Measurements from ENCODE around the gene LITAF.
"Not testable (repeated sequence)": the region's sequence is repeated elsewhere in the genome, so short reads cannot be mapped to it uniquely, and the experiment has no call there.

Gene LITAF

DNA sequence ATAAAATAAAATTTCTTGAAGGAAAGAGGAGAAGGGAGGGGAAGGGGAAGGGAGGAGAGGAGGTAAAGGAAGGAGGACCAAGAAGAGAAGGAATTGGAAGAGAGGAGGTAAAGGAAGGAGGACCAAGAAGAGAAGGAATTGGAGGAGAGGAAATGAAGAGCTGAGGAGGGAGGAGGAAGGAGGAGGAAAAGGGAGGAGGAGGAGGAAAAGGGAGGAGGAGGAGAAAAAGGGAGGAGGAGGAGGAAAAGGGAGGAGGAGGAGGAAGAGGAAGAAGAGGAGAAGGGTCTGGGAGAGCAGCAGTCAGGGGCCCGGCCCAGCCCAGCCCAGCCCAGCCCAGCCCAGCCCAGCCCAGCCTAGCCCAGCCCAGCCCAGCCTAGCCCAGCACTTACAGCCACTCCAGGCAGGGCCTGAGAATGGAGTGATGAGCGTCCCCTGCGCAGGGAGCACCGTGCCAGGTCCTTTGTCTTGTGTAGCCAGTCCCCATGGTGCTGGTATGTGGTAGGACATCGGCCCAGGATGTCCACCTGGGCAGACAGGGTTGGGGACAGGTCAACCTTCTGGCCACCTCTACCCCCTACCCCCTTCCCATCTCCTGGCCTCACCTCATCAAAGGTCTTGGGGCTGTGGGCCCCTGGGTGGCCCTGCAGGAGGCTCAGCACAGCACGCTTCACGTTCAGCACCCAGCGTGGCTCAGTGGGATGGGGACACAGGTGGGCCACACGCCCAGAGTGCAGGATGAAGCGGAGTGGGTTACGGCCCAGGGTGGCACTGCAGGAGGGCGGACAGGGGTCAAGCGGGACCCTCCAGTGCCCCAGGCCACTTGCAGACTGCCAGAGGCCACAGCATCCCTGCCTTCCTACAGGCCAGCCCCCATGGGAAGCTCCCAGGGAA is 70.9 kb downstream of the LITAF start:
- DNase-seq (ENCODE audit: low spot score), result no peak

DNA sequence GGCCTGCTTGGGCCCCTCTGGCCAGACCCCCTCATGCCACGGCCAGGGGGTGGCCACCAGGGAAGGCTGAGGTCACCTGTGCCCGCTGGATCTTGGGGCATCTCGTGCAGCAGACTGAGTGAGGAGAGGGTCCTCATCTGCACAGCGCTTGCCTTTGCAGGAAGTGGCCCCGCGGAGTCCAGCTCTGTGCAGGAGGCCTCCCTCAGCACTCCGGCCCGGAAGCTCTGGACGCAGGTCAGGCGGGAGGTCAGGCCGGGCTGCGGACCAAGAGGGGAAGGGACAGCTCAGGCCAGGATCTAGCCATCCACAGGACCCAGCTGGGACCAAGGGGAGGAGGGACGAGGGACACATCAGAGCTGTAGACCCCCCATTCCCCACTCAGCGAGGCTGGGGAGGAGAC is 72.4 kb downstream of the LITAF start:
- DNase-seq (ENCODE audit: low spot score), result no peak

GRCh38 chr16:11513366-11513765 is 73.4 kb downstream of the LITAF start:
- DNase-seq (ENCODE audit: low spot score), result not testable (repeated sequence)

DNA sequence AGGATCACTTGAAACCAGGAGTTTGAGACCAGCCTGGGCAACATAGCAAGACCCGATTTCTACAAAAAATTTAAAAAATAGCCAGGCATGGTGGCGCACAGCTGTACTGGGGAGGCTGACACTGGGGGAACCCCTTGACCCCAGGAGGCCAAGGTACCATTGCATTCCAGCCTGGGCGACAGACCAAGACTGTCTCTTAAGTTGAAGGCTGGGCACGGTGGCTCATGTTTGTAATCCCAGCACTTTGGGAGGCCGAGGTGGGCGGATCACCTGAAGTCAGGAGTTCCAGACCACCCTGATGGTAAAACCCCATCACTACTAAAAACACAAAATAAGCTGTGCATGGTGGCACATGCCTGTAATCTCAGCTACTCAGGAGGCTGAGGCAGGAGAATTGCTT is 74.9 kb downstream of the LITAF start:
- DNase-seq (ENCODE audit: low spot score), result no peak

- DNase-seq (ENCODE audit: low spot score), result no peak
These were observed 75.4 kb downstream of the LITAF start for GRCh38 chr16:11511328-11511727.

- no peak for DNase-seq (ENCODE audit: low spot score)
These were observed 76.3 kb downstream of the LITAF start for GRCh38 chr16:11510178-11510973.

DNA sequence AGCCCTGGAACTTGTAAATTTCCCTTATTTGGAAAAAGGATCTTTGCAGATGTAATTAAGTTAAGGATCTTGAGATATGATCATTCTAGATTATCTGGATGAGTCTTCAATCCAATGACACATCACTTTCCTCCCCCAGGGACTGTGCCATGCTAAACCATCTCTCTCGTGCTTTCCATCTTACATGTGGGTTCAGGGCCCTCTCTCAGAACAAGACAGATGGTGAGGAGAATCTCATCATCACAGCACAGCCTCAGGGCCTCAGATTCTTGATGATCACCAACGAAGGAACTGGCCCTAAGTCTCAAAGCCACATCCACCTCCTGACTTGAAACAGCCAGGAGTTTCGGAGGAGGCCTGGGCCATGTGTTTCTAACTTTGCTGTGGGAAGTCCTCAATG is 78.7 kb downstream of the LITAF start:
- DNase-seq (ENCODE audit: low spot score), result no peak

GRCh38 chr16:11507350-11507749 is 79.4 kb downstream of the LITAF start:
- DNase-seq (ENCODE audit: low spot score), result no peak

- no peak for DNase-seq (ENCODE audit: low spot score)
These were observed 79.9 kb downstream of the LITAF start for GRCh38 chr16:11506741-11507305.

DNA sequence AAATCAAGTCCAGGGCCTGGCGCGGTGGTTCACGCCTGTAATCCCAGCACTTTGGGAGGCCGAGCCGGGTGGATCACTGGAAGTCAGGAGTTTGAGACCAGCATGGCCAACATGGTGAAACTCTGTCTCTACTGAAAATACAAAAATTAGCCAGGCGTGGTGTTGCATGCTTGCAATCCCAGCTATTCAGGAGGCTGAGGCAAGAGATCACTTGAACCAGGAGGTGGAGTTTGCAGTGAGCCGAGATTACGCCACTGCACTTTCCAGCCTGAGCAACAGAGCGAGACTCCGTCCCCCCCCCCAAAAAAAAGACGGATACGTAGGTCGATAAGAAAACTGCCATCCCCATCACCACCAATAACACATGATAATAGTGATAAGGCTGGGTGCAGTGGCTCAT is 82.5 kb downstream of the LITAF start:
- not testable (repeated sequence) for DNase-seq (ENCODE audit: low spot score)

DNA sequence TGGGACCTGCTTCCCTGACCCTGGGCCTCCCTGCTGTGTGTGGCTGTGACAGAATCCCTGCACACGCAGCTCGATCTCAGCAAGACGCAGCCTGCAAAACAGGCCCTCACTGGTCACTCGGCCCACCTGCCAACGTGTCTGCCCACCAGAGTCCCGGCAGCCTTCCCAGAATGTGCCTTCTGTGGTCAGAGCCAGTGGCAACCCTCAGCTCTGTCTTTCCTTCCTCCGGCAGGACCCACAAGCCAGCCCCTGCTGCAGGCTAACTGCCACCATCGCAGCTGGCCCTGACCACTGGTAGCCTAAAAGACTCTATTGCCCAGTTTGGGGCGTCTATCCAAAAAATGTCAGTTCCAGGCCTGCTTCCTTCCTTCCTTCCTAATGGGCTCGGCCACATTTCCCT is 83.2 kb downstream of the LITAF start:
- no peak for DNase-seq (ENCODE audit: low spot score)

GRCh38 chr16:11502239-11502638 is 84.5 kb downstream of the LITAF start:
- no peak for DNase-seq (ENCODE audit: low spot score)

- no peak for DNase-seq (ENCODE audit: low spot score)
These were observed 85.1 kb downstream of the LITAF start for GRCh38 chr16:11501632-11502031.

GRCh38 chr16:11500700-11501346 is 85.9 kb downstream of the LITAF start:
- DNase-seq (ENCODE audit: low spot score), result no peak

DNA sequence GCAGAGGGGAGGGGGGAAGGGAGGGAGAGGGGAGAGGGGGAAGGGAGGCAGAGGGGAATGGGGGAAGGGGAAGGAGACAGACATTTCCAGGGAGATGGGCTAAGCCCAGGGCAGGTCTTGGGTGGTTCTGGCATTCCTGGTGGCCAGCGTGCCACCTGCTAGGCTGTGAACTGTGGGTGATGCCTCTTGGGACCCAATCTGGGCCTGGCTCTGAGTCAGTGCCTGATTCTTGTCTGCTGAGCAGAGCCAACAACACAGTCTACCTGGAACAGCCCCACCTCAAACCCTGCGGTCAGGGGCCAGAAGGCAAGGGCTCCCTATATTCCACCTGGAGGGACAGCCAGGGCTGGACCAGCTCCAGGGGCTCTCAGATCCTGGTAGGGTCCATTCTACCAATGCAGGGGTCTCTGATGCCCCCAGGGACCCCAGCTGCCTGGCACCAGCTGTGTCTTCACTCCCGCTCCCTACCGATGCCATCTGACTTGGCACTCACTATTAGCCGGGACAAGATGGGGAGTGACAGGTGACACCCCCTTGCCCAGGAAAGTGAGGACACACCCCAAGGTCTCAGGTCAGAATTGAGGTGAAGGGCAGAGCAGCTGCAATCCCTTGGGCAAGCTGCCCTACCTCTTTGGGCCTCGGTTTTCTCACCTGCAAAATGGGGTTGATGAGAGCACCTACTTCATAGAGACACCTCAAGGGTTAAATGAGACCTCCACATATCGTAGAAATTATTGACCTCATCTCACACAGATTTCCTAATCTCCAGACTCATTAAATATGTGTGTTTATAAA is 87.2 kb downstream of the LITAF start:
- DNase-seq (ENCODE audit: low spot score), result no peak

DNA sequence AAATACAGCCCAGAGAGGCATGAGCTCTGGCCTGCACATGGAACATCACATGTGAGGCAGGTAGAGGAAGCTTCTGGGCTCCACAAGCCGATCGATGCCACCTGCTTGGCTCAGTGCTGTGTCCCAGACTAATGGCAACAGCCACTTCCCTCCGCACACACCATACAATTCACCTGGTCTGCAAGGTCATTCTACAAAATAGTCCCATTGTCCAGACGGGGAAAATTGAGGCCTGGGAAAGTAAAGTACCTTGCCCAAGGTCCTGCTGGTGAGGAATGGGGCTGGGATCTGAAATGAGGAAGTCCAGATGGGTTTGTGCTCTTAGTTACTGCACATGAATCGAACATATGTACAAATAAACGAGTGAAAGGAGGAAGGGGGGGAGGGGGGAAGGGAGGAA is 88.0 kb downstream of the LITAF start:
- no peak for DNase-seq (ENCODE audit: low spot score)

GRCh38 chr16:11497851-11498289 is 88.8 kb downstream of the LITAF start:
- no peak for DNase-seq (ENCODE audit: low spot score)
